PFSK-1 (cell line): ENCODE measurements around the gene NUP107.

Source experiments
- FOXP2 ChIP-seq: optimal IDR thresholded peaks from 2 replicates; pipeline ENCODE3; 2011; ENCODE audit warnings: borderline replicate concordance, control low read depth, inconsistent platforms; ENCODE audit not compliant: insufficient read depth; ENCODE audit errors: extremely low read length, extremely low read depth
- POLR2AphosphoS5 ChIP-seq: IDR thresholded peaks from 2 replicates; pipeline ENCODE4 v1.6.1; 2012; ENCODE audit warnings: low read depth, mild to moderate bottlenecking, control low read depth, low read length, moderate library complexity
- SIN3A ChIP-seq: IDR thresholded peaks from 2 replicates; pipeline ENCODE4 v1.6.1; 2012; ENCODE audit warnings: mild to moderate bottlenecking, low read length, moderate library complexity, borderline replicate concordance; ENCODE audit not compliant: insufficient read depth
- TAF1 ChIP-seq: IDR thresholded peaks from 2 replicates; pipeline ENCODE4 v1.6.1; 2012; ENCODE audit warnings: low read length, control low read depth, borderline replicate concordance; ENCODE audit not compliant: insufficient read depth
- TF ChIP-seq, protein P1 (sequence below), 2 experiments: IDR thresholded peaks; 2 replicates each; pipeline versions ENCODE4 v1.6.1 to v1.8.0; 2011 to 2012; ENCODE audit warnings: low read depth in 2 of 2, low read length in 2 of 2, control low read depth in 1 of 2, inconsistent platforms in 1 of 2, mild to moderate bottlenecking in 1 of 2, moderate library complexity in 1 of 2; ENCODE audit not compliant: insufficient read depth in 1 of 2

NUP107 gene

DNA sequence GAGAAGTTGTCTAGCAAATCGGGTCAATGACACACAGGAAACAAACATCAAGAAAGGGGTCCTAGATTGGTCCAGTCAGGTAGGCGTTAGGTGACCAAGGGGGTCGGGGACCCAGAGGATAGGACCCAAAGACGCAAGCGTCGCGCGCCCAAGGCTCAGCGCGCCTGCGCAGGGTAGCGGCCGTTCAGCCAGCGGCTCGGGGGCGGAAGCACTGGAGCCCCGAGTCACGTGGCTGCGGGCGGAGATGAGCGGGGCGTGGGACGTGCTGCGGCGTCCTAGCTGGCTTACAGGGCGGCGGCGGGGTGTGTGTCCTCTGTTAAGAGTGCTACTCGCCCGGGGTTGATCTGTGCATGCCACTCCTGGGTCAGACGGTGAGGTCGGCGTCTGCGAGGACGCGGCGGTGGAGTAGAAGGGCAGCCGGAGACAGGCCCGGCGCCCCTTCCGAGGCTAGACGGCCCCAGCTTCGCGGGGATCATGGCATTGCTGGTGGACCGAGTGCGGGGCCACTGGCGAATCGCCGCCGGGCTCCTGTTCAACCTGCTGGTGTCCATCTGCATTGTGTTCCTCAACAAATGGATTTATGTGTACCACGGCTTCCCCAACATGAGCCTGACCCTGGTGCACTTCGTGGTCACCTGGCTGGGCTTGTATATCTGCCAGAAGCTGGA is 59.3 kb downstream of the NUP107 start, which contains the start of gene SLC35E3:
SLC35E3 (plus strand) TSS at position 273 of the 668 bp plus-strand sequence; CDS start at position 475, 202 bp downstream.
- TF ChIP-seq, protein P1, sequence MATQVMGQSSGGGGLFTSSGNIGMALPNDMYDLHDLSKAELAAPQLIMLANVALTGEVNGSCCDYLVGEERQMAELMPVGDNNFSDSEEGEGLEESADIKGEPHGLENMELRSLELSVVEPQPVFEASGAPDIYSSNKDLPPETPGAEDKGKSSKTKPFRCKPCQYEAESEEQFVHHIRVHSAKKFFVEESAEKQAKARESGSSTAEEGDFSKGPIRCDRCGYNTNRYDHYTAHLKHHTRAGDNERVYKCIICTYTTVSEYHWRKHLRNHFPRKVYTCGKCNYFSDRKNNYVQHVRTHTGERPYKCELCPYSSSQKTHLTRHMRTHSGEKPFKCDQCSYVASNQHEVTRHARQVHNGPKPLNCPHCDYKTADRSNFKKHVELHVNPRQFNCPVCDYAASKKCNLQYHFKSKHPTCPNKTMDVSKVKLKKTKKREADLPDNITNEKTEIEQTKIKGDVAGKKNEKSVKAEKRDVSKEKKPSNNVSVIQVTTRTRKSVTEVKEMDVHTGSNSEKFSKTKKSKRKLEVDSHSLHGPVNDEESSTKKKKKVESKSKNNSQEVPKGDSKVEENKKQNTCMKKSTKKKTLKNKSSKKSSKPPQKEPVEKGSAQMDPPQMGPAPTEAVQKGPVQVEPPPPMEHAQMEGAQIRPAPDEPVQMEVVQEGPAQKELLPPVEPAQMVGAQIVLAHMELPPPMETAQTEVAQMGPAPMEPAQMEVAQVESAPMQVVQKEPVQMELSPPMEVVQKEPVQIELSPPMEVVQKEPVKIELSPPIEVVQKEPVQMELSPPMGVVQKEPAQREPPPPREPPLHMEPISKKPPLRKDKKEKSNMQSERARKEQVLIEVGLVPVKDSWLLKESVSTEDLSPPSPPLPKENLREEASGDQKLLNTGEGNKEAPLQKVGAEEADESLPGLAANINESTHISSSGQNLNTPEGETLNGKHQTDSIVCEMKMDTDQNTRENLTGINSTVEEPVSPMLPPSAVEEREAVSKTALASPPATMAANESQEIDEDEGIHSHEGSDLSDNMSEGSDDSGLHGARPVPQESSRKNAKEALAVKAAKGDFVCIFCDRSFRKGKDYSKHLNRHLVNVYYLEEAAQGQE (IDR thresholded peaks at IDR 0.05; ENCODE audit: insufficient read depth in 1 of 2, low read depth in 2 of 2, low read length in 2 of 2): 0 out of 4 replicates have a peak, but pooled peaks of 1 of the 2 experiments have one; percentile 42
- TF ChIP-seq FOXP2 (peak; percentile 73), TAF1 (no peak), SIN3A (peak; percentile 75; the same call in 1 of the 2 replicates), POLR2AphosphoS5 (peak; percentile 86)

- TF ChIP-seq POLR2AphosphoS5 (no peak; the same call in none of the 2 replicates), TAF1 (no peak; the same call in 1 of the 2 replicates), FOXP2 (no peak), SIN3A (no peak)
- TF ChIP-seq, protein P1 (IDR thresholded peaks at IDR 0.05; ENCODE audit: insufficient read depth in 1 of 2, low read depth in 2 of 2, low read length in 2 of 2): no peak; a peak in 1 of 4 replicates
Observed at GRCh38 chr12:68746572-68747180, 59.9 kb downstream of the NUP107 start.

GRCh38 chr12:68749443-68749842 is 62.7 kb downstream of the NUP107 start:
- TF ChIP-seq FOXP2 (no peak), POLR2AphosphoS5 (no peak), TAF1 (no peak), SIN3A (no peak)
- TF ChIP-seq, protein P1 (IDR thresholded peaks at IDR 0.05; ENCODE audit: insufficient read depth in 1 of 2, low read depth in 2 of 2, low read length in 2 of 2): no peak

DNA sequence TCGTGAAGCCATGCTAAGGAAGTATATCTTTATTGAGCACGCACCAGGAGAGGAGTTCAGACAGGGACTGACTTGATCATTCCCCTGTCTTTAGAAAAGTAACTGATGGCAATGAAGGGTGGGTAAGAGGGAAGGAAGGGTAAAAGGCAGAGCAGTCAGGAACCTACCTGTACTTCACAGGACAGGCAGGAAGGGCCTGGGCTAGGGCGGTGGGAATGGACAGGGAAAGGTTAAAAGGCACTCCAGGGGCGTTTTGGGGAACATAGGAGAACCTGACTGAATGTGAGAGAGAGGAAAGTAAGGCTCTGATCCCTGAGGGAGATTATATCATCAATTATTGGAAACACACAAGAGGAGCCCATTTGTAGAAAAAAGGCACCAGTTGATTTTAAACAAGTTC is 63.1 kb downstream of the NUP107 start:
- TF ChIP-seq SIN3A (no peak), FOXP2 (no peak), POLR2AphosphoS5 (no peak), TAF1 (no peak)
- TF ChIP-seq, protein P1 (IDR thresholded peaks at IDR 0.05; ENCODE audit: insufficient read depth in 1 of 2, low read depth in 2 of 2, low read length in 2 of 2): no peak

DNA sequence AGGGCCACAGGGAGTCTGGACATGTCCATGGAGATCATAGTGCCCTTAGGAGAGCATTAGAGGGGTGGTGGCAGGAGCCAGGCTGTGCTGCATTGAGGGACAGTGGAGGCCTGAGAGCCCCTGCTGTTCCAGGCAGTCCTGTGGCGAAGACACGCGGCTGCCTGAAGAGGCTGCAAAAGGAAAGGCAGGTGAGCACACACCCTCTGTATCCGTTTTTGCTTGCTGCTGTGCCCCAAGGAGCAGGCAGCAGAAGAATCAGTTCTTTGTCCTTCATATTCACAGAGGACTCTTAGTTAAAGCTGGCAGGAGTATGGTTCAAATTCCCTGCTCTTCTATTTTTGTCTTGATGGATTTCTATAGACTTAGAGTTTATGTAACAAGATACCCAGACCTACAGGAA is 63.7 kb downstream of the NUP107 start:
- TF ChIP-seq POLR2AphosphoS5 (no peak), FOXP2 (no peak), TAF1 (no peak), SIN3A (no peak)
- TF ChIP-seq, protein P1 (IDR thresholded peaks at IDR 0.05; ENCODE audit: insufficient read depth in 1 of 2, low read depth in 2 of 2, low read length in 2 of 2): no peak
